RWPE2 (cell line): ENCODE measurements around the gene PLCL2.

Source experiments
- ATAC-seq: fragments of 200-7000 bp; cut with Tn5 transposase; 3 replicates; pipeline ENCODE4 v1.9.1; 2021; ENCODE audit warnings: low read depth
- DNase-seq: peaks from one replicate; pipeline ENCODE4 v3.0.0-alpha.2; 2020; ENCODE audit warnings: low spot score
- H3K27ac ChIP-seq: fragments of 450-650 bp; 2 replicates; pipeline ENCODE4 v1.5.1; 2017; ENCODE audit warnings: mild to moderate bottlenecking; ENCODE audit not compliant: poor library complexity, severe bottlenecking
- H3K27me3 ChIP-seq: fragments of 250-450 bp; sonication (Bioruptor Pico); 2 replicates; pipeline ENCODE4 v1.5.1; 2021; ENCODE audit warnings: mild to moderate bottlenecking, moderate library complexity; ENCODE audit not compliant: insufficient read depth, poor library complexity, severe bottlenecking
- H3K36me3 ChIP-seq: fragments of 250-450 bp; sonication (Bioruptor Pico); 2 replicates; pipeline ENCODE4 v1.5.1; 2020; ENCODE audit warnings: low read depth, mild to moderate bottlenecking, moderate library complexity
- H3K4me1 ChIP-seq: fragments of 250-450 bp; sonication (Bioruptor Pico); 2 replicates; pipeline ENCODE4 v1.5.1; 2021; ENCODE audit warnings: mild to moderate bottlenecking, moderate library complexity; ENCODE audit not compliant: insufficient read depth, poor library complexity, severe bottlenecking
- H3K4me3 ChIP-seq: fragments of 250-450 bp; sonication (Bioruptor Pico); 2 replicates; pipeline ENCODE4 v1.5.1; 2021; ENCODE audit warnings: mild to moderate bottlenecking, moderate library complexity; ENCODE audit not compliant: severe bottlenecking
- H3K9me3 ChIP-seq: fragments of 250-450 bp; sonication (Bioruptor Pico); 2 replicates; pipeline ENCODE4 v1.5.1; 2021; ENCODE audit warnings: mild to moderate bottlenecking, moderate library complexity; ENCODE audit not compliant: severe bottlenecking
- TF ChIP-seq, protein P1 (sequence below): fragments of 450-650 bp; IDR thresholded peaks from one replicate; pipeline ENCODE4 v1.5.1; 2017; ENCODE audit warnings: mild to moderate bottlenecking, moderate library complexity; ENCODE audit not compliant: poor library complexity, severe bottlenecking

Gene PLCL2

DNA sequence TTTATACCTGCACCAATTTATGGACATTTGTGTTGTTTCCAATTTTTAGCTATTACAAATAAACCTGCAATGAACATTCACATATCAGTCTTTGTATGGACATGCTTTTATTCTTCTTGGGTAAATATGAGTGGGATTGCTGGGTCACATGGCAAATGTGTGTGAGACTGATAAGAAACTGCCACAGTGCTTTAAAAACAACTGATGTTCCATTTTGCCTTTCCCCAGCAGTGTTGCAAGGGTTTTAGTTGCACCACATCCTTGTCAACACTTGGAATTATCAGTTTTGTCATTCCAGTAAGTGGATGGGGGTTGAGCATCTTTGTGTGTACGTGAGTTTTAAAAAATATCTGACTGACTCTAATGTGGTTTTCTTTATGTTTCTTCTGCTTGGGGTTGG is 191.2 kb downstream of the PLCL2 start:
- H3K27ac ChIP-seq: no peak overlapping the region
- no peaks in the 10 kb centered on the region for H3K9me3 ChIP-seq
- TF ChIP-seq, protein P1, sequence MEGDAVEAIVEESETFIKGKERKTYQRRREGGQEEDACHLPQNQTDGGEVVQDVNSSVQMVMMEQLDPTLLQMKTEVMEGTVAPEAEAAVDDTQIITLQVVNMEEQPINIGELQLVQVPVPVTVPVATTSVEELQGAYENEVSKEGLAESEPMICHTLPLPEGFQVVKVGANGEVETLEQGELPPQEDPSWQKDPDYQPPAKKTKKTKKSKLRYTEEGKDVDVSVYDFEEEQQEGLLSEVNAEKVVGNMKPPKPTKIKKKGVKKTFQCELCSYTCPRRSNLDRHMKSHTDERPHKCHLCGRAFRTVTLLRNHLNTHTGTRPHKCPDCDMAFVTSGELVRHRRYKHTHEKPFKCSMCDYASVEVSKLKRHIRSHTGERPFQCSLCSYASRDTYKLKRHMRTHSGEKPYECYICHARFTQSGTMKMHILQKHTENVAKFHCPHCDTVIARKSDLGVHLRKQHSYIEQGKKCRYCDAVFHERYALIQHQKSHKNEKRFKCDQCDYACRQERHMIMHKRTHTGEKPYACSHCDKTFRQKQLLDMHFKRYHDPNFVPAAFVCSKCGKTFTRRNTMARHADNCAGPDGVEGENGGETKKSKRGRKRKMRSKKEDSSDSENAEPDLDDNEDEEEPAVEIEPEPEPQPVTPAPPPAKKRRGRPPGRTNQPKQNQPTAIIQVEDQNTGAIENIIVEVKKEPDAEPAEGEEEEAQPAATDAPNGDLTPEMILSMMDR: no peak
- no peak for DNase-seq
- no peak for ATAC-seq
- no peaks in the 10 kb centered on the region for H3K27me3 ChIP-seq
- H3K36me3 ChIP-seq: no peaks in the 10 kb centered on the region
- no peak overlapping the region for H3K4me3 ChIP-seq
- no peaks in the 10 kb centered on the region for H3K4me1 ChIP-seq

DNA sequence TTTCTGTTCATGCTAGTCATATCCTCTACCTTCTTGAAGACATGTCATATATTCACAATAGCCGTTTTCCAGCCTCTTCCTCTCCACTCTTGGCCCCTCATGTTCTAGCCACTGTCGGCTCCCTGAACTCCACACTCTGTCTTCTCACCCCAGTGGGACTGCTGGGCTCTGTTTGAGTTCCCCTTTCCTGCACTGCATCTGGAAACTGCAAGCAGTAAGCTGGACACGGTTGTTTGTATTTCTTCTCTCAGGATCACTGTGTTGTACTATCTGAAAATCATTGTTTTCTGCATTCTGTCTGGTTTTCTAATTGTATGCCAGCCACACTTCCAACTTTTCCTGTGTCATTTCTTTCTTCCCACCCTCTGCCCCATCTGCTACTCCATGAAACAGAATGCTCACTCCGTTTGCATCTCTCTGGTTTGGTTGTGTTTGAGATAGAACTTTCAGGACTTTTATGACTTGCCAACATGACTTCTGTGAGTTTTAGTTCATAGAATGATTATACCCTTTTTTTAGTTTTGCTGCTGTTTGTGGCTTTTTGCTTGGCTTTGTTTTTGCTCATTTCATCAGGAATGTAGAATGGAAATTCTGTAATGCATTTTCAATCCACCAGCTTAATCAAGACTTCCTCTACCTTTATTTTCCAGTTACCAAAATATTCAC is 192.3 kb downstream of the PLCL2 start:
- H3K27me3 ChIP-seq: no peaks in the 10 kb centered on the region
- no peak overlapping the region for H3K4me3 ChIP-seq
- H3K9me3 ChIP-seq: no peaks in the 10 kb centered on the region
- DNase-seq (no peak), ATAC-seq (no peak)
- H3K4me1 ChIP-seq: no peaks in the 10 kb centered on the region
- TF ChIP-seq, protein P1: no peak
- no peaks in the 10 kb centered on the region for H3K36me3 ChIP-seq
- H3K27ac ChIP-seq: no peak overlapping the region

DNA sequence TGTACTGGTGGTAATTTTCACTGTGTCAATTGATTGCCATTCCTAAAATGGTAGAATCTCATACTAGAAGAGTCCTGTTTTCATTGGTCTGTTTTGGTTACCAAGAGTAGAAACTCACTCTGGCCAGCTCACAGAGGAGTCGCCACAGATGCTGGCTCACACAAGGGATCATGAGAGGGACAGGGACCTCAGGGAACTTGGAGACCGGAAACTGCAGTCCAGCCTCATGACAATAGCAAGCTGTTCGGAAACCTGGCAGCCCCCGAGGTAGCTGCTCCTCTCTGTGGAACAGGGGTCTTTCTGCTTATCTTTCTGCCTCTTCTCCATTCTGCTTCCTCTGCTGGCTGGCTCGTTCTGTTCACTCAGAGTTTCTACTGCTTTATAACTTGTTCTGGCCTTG is 192.9 kb downstream of the PLCL2 start:
- H3K27ac ChIP-seq: no peak overlapping the region
- no peaks in the 10 kb centered on the region for H3K27me3 ChIP-seq
- no peak overlapping the region for H3K4me3 ChIP-seq
- DNase-seq (no peak), ATAC-seq (no peak)
- TF ChIP-seq, protein P1: no peak
- H3K9me3 ChIP-seq: no peaks in the 10 kb centered on the region
- H3K4me1 ChIP-seq: no peaks in the 10 kb centered on the region
- H3K36me3 ChIP-seq: no peaks in the 10 kb centered on the region

DNA sequence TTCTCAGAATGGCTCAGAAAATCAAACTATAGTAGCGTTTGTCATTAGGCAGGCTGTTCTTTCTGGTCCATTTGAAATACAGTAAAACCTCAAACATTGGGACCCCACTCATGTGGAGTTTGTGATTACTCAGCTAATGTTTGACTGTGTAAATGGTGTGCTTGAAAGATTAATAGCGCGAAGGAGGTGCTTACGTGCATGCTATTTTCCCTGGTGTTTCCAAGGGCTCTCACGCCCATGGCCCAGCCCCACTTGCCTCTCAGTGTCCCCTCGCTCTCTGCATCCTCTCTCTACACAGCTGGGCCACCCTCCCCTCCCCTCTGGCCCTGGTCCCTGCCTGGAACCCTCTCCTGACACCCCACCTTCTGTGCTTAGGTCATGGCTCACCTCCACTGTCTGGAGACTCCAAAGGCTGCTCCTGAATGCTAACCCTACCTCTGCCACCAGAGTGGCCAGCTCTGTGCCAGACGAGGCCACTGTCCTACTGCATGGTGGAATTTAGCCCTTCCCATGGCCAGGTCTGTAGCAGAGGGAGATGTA is 194.2 kb downstream of the PLCL2 start:
- TF ChIP-seq, protein P1: no peak
- ATAC-seq (no peak), DNase-seq (no peak)
- Histone ChIP-seq H3K4me3 (no peak overlapping the region), H3K27me3 (no peaks in the 10 kb centered on the region), H3K9me3 (no peaks in the 10 kb centered on the region), H3K36me3 (no peaks in the 10 kb centered on the region), H3K27ac (no peak overlapping the region), H3K4me1 (no peaks in the 10 kb centered on the region)

DNA sequence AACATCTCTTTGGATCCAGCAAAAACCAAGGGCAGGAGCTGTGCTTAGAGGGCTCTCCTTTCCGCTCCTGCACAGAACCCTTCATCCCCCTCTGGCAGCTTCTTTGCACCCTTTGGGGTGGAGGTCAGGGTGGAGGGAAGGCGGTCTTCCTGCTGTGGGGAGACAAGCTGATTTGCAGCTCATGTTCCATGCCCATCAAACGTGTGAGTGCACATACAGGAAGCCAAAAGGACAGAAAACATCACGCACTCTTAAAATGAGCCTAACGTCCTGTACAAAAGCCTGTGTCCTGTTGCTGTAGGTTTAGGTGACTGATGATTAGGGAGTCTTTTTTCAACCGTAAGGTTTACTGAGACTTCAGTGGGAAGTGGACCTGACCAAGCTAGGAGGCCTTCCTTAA is 195.2 kb downstream of the PLCL2 start:
- no peaks in the 10 kb centered on the region for H3K27me3 ChIP-seq
- no peaks in the 10 kb centered on the region for H3K9me3 ChIP-seq
- ATAC-seq (no peak), DNase-seq (no peak)
- no peaks in the 10 kb centered on the region for H3K4me1 ChIP-seq
- H3K36me3 ChIP-seq: no peaks in the 10 kb centered on the region
- TF ChIP-seq, protein P1: no peak
- H3K4me3 ChIP-seq: no peak overlapping the region
- no peak overlapping the region for H3K27ac ChIP-seq
